HCT116 (cell line): Measurements from ENCODE around the gene ARFRP1.

ENCODE experiments used
- CBX3 ChIP-seq: IDR thresholded peaks from 2 replicates; pipeline ENCODE4 v1.6.1; 2012; ENCODE audit warnings: low read depth
- CEBPB ChIP-seq: IDR thresholded peaks from 2 replicates; pipeline ENCODE4 v1.6.1; 2012; ENCODE audit warnings: low read depth
- CTCF ChIP-seq, 3 experiments: fragments of 200-600 bp in 1 of 3; sonication (generic) in 1 of 3; IDR thresholded peaks in 2 of 3; conservative IDR thresholded peaks in 1 of 3; 2 replicates each; pipeline ENCODE4 v1.5.1; 2012 to 2017; ENCODE audit warnings: low read depth in 2 of 3, low read length in 2 of 3, antibody characterized with exemption in 1 of 3, borderline replicate concordance in 1 of 3, control low read depth in 1 of 3, mild to moderate bottlenecking in 1 of 3, mixed read lengths in 1 of 3, mixed run types in 1 of 3, moderate library complexity in 1 of 3; ENCODE audit not compliant: insufficient read depth in 1 of 3
- EGR1 ChIP-seq: IDR thresholded peaks from 2 replicates; pipeline ENCODE4 v1.6.1; 2012; ENCODE audit warnings: low read depth
- EZH2 ChIP-seq: fragments of 200-600 bp; sonication (generic); IDR thresholded peaks from 2 replicates; pipeline ENCODE4 v1.6.1; 2017; ENCODE audit warnings: antibody characterized with exemption, mixed run types
- EZH2phosphoT487 ChIP-seq: fragments of 200-600 bp; IDR thresholded peaks from 2 replicates; pipeline ENCODE4 v1.6.1; 2018; ENCODE audit warnings: antibody characterized with exemption, borderline replicate concordance
- JUND ChIP-seq: IDR thresholded peaks from 2 replicates; pipeline ENCODE4 v1.6.1; 2012
- POLR2A ChIP-seq: IDR thresholded peaks from 2 replicates; pipeline ENCODE4 v1.7.0; 2011; ENCODE audit warnings: borderline replicate concordance; ENCODE audit not compliant: insufficient read depth, insufficient read length; ENCODE audit errors: extremely low read depth
- POLR2AphosphoS5 ChIP-seq: IDR thresholded peaks from 2 replicates; pipeline ENCODE4 v1.6.1; 2011; ENCODE audit warnings: mild to moderate bottlenecking, low read depth, low read length, moderate library complexity
- RAD21 ChIP-seq: IDR thresholded peaks from 2 replicates; pipeline ENCODE4 v1.6.1; 2012; ENCODE audit warnings: low read depth, mild to moderate bottlenecking
- YY1 ChIP-seq: IDR thresholded peaks from 2 replicates; pipeline ENCODE4 v1.6.1; 2011; ENCODE audit warnings: low read length, low read depth, moderate library complexity, mild to moderate bottlenecking; ENCODE audit not compliant: insufficient replicate concordance; ENCODE audit errors: extremely low read depth
- ZFX ChIP-seq: fragments of 450-650 bp; IDR thresholded peaks from 2 replicates; pipeline ENCODE4 v1.6.1; 2017
- TF ChIP-seq, protein P1 (sequence below): IDR thresholded peaks from 2 replicates; pipeline ENCODE4 v1.6.1; 2012
- TF ChIP-seq, protein P2 (sequence below): IDR thresholded peaks from 2 replicates; pipeline ENCODE4 v1.6.1; 2012

GRCh38 chr20:63665708-63666107 lies 42.1 kb downstream of the ARFRP1 start:
- TF ChIP-seq EZH2 (no peak), CTCF (IDR thresholded peaks at IDR 0.05 in 2 of 3, conservative IDR thresholded peaks at IDR 0.05 in 1 of 3; ENCODE audit: borderline replicate concordance in 1 of 3, insufficient read depth in 1 of 3, low read depth in 2 of 3, low read length in 2 of 3) (no peak), YY1 (no peak), EGR1 (no peak), POLR2A (no peak), JUND (no peak), EZH2phosphoT487 (no peak), ZFX (no peak), CEBPB (no peak), POLR2AphosphoS5 (no peak), RAD21 (no peak), CBX3 (no peak)
- TF ChIP-seq, protein P1, sequence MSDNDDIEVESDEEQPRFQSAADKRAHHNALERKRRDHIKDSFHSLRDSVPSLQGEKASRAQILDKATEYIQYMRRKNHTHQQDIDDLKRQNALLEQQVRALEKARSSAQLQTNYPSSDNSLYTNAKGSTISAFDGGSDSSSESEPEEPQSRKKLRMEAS: no peak
- TF ChIP-seq, protein P2, sequence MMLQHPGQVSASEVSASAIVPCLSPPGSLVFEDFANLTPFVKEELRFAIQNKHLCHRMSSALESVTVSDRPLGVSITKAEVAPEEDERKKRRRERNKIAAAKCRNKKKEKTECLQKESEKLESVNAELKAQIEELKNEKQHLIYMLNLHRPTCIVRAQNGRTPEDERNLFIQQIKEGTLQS: no peak
